AG04449 (cell line): ENCODE results near the gene ADGRG1.

Experiments
- CTCF ChIA-PET: fragments of 350-600 bp; formaldehyde crosslinking; extraction: SDS; loops from one replicate; lab custom pipeline; 2021; ENCODE audit warnings: antibody characterized with exemption; lab: Yijun Ruan, JAX
- POLR2A ChIA-PET: fragments of 400-600, 350-600 bp; formaldehyde crosslinking; extraction: SDS; loops from one replicate; lab custom pipeline; 2020; ENCODE audit warnings: antibody characterized with exemption, inconsistent platforms; lab: Yijun Ruan, JAX
- DNase-seq: peaks from one replicate; pipeline ENCODE4 v3.0.0-alpha.2; 2010; ENCODE audit warnings: low read depth, low spot score
- H3K4me3 ChIP-seq: 2 replicates; pipeline ENCODE4 v1.5.1; 2011; ENCODE audit warnings: low read depth, mild to moderate bottlenecking, control low read depth, low read length
- CTCF ChIP-seq: IDR thresholded peaks from one replicate; pipeline ENCODE4 v1.5.1; 2011; ENCODE audit warnings: mild to moderate bottlenecking, moderate library complexity, low read length, control low read depth, inconsistent platforms; ENCODE audit not compliant: insufficient read depth; ENCODE audit errors: missing control alignments

The ADGRG1 gene

GRCh38 chr16:57603115-57604024 lies 25.1 kb upstream of the ADGRG1 start:
- DNase-seq = no peak
- POLR2A ChIA-PET = no interaction called here

GRCh38 chr16:57604177-57604576 lies 24.3 kb upstream of the ADGRG1 start:
- TF ChIP-seq CTCF = no peak
- CTCF ChIA-PET = interaction anchor here (1.0 to 16.7 kb wide), 3 partner anchors 9 to 45 kb away, joined by 5 to 256 read pairs (median 6); no protein-coding TSS in a partner anchor
- POLR2A ChIA-PET = no interaction called here

More at GRCh38 chr16:57603115-57604024, 25.1 kb upstream of the ADGRG1 start:
- no peak overlapping the region for H3K4me3 ChIP-seq
- TF ChIP-seq CTCF = no peak
- CTCF ChIA-PET = interaction anchor here (2.8 to 16.7 kb wide), 4 partner anchors 8 to 46 kb away, joined by 18 to 256 read pairs (median 109); no protein-coding TSS in a partner anchor

GRCh38 chr16:57606147-57606846 lies 22.1 kb upstream of the ADGRG1 start:
- CTCF ChIA-PET = interaction anchor here (0.7 kb wide), 1 partner anchor 15 kb away, joined by 4 read pairs; no protein-coding TSS in a partner anchor
- no peak overlapping the region for H3K4me3 ChIP-seq
- POLR2A ChIA-PET = no interaction called here
- no peak for TF ChIP-seq CTCF
- DNase-seq = no peak

More at GRCh38 chr16:57604177-57604576, 24.3 kb upstream of the ADGRG1 start:
- H3K4me3 ChIP-seq = no peak overlapping the region
- DNase-seq = no peak

- no peak for DNase-seq
- ChIA-PET POLR2A (no interaction called here), CTCF (interaction anchor here (0.7 to 1.9 kb wide), 4 partner anchors 10 to 21 kb away, joined by 3 to 4 read pairs (median 4); no protein-coding TSS in a partner anchor)
- no peak overlapping the region for H3K4me3 ChIP-seq
- TF ChIP-seq CTCF = no peak
Measured at GRCh38 chr16:57606847-57607501, 21.5 kb upstream of the ADGRG1 start.

GRCh38 chr16:57607676-57608461 lies 20.6 kb upstream of the ADGRG1 start:
- H3K4me3 ChIP-seq = no peak overlapping the region
- TF ChIP-seq CTCF = no peak
- no peak for DNase-seq
- ChIA-PET POLR2A (no interaction called here), CTCF (interaction anchor here (0.8 to 7.2 kb wide), 7 partner anchors 7 to 129 kb away, joined by 3 to 52 read pairs (median 4); no protein-coding TSS in a partner anchor)
